ENCODE data around the gene THYN1. TPM values are rescaled to one million over a fixed set of nuclear protein-coding genes. Genes with fewer than 3 reads are reported as not detected.
A peak's percentile ranks its signal among the peaks of the same experiment; 100 is the strongest.

Gene THYN1
- polyA plus RNA-seq, 1 donor (not counting 4 experiments of a cell fraction or from before 2014, with no cell fraction given), result 45.8 TPM

GRCh38 chr11:134228625-134229024 is 24.5 kb downstream of the THYN1 start:
- Histone ChIP-seq H3K36me3 (ENCODE audit: control insufficient read depth in 2 of 2, extremely low read depth in 1 of 2, insufficient read depth in 2 of 2, low read length in 2 of 2) (peaks cover 0 to 10% of the 10 kb centered on the region in 2 experiments), H3K27me3 (ENCODE audit: control insufficient read depth, extremely low read depth, insufficient read depth, low read length) (no peaks in the 10 kb centered on the region), H3K4me2 (ENCODE audit: control insufficient read depth, extremely low read depth, insufficient read depth, low read depth, low read length) (no peak overlapping the region), H3K9me1 (ENCODE audit: control insufficient read depth, extremely low read depth, insufficient read depth, low read length) (peaks cover 2% of the 10 kb centered on the region), H3K79me2 (ENCODE audit: control insufficient read depth, insufficient read depth, low read length) (peaks cover 74% of the 10 kb centered on the region), H3K9me3 (ENCODE audit: control insufficient read depth, low read depth, low read length) (no peaks in the 10 kb centered on the region), H4K20me1 (ENCODE audit: control insufficient read depth, extremely low read depth, insufficient read depth, low read length) (peaks cover 2% of the 10 kb centered on the region), H3K4me3 (ENCODE audit: control insufficient read depth in 2 of 3, extremely low read depth in 1 of 3, insufficient read depth in 2 of 3, low read depth in 1 of 3, low read length in 3 of 3) (no peak overlapping the region), H3K27ac (ENCODE audit: control insufficient read depth, insufficient read depth, low read length) (no peak overlapping the region), H2AFZ (ENCODE audit: control insufficient read depth, low read length) (no peak overlapping the region), H3K4me1 (ENCODE audit: control insufficient read depth, extremely low read depth, insufficient read depth, low read length) (peaks cover 16% of the 10 kb centered on the region), H3K9ac (ENCODE audit: control insufficient read depth, extremely low read depth, insufficient read depth, low read length) (no peak overlapping the region)
- dilution Hi-C loops (cut with MboI; ENCODE audit: extremely low pct_ligation_motif_present, low sequenced_read_pairs), result no loop called here
- TF ChIP-seq EZH2 (IDR thresholded peaks at IDR 0.05; ENCODE audit: low read length) (no peak), CTCF (optimal IDR thresholded peaks at IDR 0.05 in 1 of 3, IDR thresholded peaks at IDR 0.05 in 1 of 3, conservative IDR thresholded peaks at IDR 0.05 in 1 of 3; ENCODE audit: extremely low read depth in 1 of 3, insufficient read depth in 2 of 3, low read length in 3 of 3) (no peak)
- DNase-seq (ENCODE audit: low read depth, low spot score) (no peak), FAIRE-seq (no peak)

DNA sequence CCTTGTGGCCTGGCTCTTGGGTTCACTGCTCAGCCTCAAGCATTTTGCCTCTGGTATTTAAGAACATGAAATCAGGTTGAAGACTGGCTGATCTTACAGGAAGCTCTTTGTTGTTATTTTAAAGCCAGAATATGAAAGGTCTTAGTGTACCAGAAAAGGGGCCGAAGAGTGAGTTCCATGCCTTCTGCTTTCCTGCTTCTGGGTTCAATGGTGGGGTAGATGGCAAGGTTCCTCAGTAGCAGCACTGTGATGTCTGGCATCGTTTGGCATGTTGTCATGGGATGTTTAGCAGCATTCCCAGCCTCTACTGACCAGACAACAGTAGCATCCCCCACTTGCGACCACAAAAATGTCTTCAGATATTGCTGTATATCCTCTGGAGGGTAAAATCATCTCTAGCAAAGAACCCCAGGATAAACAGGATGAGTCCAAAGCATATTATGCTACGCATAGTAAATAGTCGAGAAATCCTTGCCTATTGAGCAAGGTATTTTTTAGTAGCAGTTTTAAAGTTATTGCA is 26.3 kb downstream of the THYN1 start:
- H3K27ac ChIP-seq (ENCODE audit: control insufficient read depth, insufficient read depth, low read length), result no peak overlapping the region
- no peak overlapping the region for H3K9ac ChIP-seq (ENCODE audit: control insufficient read depth, extremely low read depth, insufficient read depth, low read length)
- FAIRE-seq (no peak), DNase-seq (ENCODE audit: low read depth, low spot score) (no peak)
- peaks cover 24% of the 10 kb centered on the region for H3K4me1 ChIP-seq (ENCODE audit: control insufficient read depth, extremely low read depth, insufficient read depth, low read length)
- peaks cover 78% of the 10 kb centered on the region for H3K79me2 ChIP-seq (ENCODE audit: control insufficient read depth, insufficient read depth, low read length)
- no peak overlapping the region for H2AFZ ChIP-seq (ENCODE audit: control insufficient read depth, low read length)
- no peaks in the 10 kb centered on the region for H3K9me3 ChIP-seq (ENCODE audit: control insufficient read depth, low read depth, low read length)
- peaks cover 0 to 8% of the 10 kb centered on the region in 2 experiments for H3K36me3 ChIP-seq (ENCODE audit: control insufficient read depth in 2 of 2, extremely low read depth in 1 of 2, insufficient read depth in 2 of 2, low read length in 2 of 2)
- H4K20me1 ChIP-seq (ENCODE audit: control insufficient read depth, extremely low read depth, insufficient read depth, low read length), result peaks cover 2% of the 10 kb centered on the region
- TF ChIP-seq EZH2 (IDR thresholded peaks at IDR 0.05; ENCODE audit: low read length), result no peak
- no peak for TF ChIP-seq CTCF (optimal IDR thresholded peaks at IDR 0.05 in 1 of 3, IDR thresholded peaks at IDR 0.05 in 1 of 3, conservative IDR thresholded peaks at IDR 0.05 in 1 of 3; ENCODE audit: extremely low read depth in 1 of 3, insufficient read depth in 2 of 3, low read length in 3 of 3)
- no peaks in the 10 kb centered on the region for H3K27me3 ChIP-seq (ENCODE audit: control insufficient read depth, extremely low read depth, insufficient read depth, low read length)
- peaks cover 2% of the 10 kb centered on the region for H3K9me1 ChIP-seq (ENCODE audit: control insufficient read depth, extremely low read depth, insufficient read depth, low read length)
- dilution Hi-C loops (cut with MboI; ENCODE audit: extremely low pct_ligation_motif_present, low sequenced_read_pairs), result no loop called here
- no peak overlapping the region for H3K4me3 ChIP-seq (ENCODE audit: control insufficient read depth in 2 of 3, extremely low read depth in 1 of 3, insufficient read depth in 2 of 3, low read depth in 1 of 3, low read length in 3 of 3)
- peak overlapping the region; percentile 88 for H3K4me2 ChIP-seq (ENCODE audit: control insufficient read depth, extremely low read depth, insufficient read depth, low read depth, low read length)

Measured in keratinocyte (primary cell).